Choroid plexus epithelial cell (primary cell): ENCODE measurements around the gene TMPRSS4.

Experiments used
- DNase-seq: peaks from one replicate; pipeline ENCODE4 v3.0.0-alpha.2; 2010; ENCODE audit warnings: low read depth
- H3K4me3 ChIP-seq: 2 replicates; pipeline ENCODE4 v1.5.1; 2011; ENCODE audit warnings: low read depth, mild to moderate bottlenecking, control low read depth, low read length, moderate library complexity
- TF ChIP-seq, protein P1 (sequence below): conservative IDR thresholded peaks from 2 replicates; pipeline ENCODE4 v1.5.1; 2011; ENCODE audit warnings: low read depth, mild to moderate bottlenecking, control low read depth, inconsistent platforms, low read length, moderate library complexity

TMPRSS4 gene

DNA sequence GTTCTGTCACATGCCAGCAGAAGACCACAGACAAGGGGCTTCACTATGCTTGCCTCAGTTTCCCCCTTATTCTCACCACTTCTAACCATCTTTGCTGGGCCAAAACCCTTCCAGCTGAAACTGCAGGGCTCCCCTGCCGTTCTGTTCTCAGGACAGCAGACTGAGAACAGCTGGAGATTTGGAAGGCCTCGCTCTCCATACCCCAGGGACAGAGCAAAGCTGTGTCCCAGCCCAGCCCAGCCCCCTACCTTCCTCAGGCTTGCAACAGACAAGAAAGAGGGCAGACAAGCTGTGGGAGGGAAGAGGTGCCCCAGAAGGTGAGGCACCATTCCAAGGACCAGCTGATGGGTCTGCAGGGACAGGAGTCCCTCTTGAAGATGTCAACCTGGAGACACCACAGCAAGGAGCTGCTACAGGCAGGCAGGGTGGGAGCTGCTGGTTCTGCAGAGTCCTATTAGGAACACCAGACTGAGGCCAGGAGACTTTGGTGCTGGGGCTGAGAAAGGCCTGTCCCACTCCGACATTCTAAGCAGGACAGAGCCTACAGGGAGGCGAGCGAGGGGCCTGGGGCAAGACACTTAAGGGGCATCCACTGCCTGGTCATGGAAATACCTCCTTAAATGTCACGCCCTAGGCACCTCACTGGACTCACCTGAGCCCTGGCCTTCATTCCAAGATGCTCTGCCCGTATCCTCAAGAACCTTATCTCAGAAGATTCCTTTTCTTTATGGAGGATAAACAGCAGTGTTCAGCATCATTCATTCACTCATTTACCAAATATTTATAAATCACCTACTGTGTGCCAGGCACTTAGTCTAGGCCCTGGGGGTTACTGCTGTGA is 92.6 kb downstream of the TMPRSS4 start:
- TF ChIP-seq, protein P1, sequence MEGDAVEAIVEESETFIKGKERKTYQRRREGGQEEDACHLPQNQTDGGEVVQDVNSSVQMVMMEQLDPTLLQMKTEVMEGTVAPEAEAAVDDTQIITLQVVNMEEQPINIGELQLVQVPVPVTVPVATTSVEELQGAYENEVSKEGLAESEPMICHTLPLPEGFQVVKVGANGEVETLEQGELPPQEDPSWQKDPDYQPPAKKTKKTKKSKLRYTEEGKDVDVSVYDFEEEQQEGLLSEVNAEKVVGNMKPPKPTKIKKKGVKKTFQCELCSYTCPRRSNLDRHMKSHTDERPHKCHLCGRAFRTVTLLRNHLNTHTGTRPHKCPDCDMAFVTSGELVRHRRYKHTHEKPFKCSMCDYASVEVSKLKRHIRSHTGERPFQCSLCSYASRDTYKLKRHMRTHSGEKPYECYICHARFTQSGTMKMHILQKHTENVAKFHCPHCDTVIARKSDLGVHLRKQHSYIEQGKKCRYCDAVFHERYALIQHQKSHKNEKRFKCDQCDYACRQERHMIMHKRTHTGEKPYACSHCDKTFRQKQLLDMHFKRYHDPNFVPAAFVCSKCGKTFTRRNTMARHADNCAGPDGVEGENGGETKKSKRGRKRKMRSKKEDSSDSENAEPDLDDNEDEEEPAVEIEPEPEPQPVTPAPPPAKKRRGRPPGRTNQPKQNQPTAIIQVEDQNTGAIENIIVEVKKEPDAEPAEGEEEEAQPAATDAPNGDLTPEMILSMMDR, result no peak
- no peak overlapping the region for H3K4me3 ChIP-seq
- DNase-seq, result no peak

- DNase-seq, result no peak
- TF ChIP-seq, protein P1, result no peak
- no peak overlapping the region for H3K4me3 ChIP-seq
Observed at GRCh38 chr11:118170231-118170630, 93.4 kb downstream of the TMPRSS4 start.

DNA sequence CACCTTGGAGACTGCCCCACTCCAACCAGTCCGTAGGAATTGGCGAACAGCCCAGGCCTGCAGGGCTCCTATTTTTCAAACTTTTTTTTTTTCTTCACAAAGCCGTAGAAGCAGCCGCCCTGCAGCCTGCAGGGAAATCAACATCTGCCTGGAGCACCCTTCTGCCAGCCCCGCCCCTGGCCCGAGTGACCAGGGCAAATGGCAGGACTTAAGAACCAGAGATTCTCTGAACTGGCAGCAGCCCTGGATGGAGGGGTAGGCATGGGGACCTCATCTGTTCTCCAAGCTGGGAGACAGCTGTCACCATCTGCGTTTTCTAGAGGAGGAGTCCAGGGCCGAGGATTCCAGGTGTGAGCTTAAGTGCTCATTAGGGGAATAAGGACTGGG is 94.0 kb downstream of the TMPRSS4 start:
- no peak overlapping the region for H3K4me3 ChIP-seq
- TF ChIP-seq, protein P1, result no peak
- no peak for DNase-seq
